Measurements from ENCODE around the gene RERE.

- TF ChIP-seq POLR2A (IDR thresholded peaks at IDR 0.05; ENCODE audit: low read depth, low read length), result no peak
- no peak for TF ChIP-seq TAF1 (IDR thresholded peaks at IDR 0.05; ENCODE audit: borderline replicate concordance, low read depth, low read length)
These were observed 341.4 kb downstream of the RERE start for GRCh38 chr1:8476006-8476405.
